GM18508 (cell line): ENCODE data around the gene NFYB.
"Not testable (repeated sequence)": the region's sequence is repeated elsewhere in the genome, so short reads cannot be mapped to it uniquely, and the experiment has no call there.

Source experiments
- ATAC-seq: cut with Tn5 transposase; IDR thresholded peaks from one replicate; pipeline ENCODE4 v1.9.1; 2021; ENCODE audit warnings: moderate number of reproducible peaks; ENCODE audit not compliant: insufficient read depth, unreplicated experiment

NFYB gene

GRCh38 chr12:104137902-104138796, at the start of gene NFYB:
Gene NFYB, minus strand, starts transcription at chr12:104138210. Its CDS starts 2,757 bp downstream, at chr12:104135453.
- peak; percentile 81 for ATAC-seq

GRCh38 chr12:104187446-104188155, 49.6 kb upstream of the NFYB start:
- no peak for ATAC-seq

- ATAC-seq = no peak
Measured at GRCh38 chr12:104183443-104183842, 45.4 kb upstream of the NFYB start.

GRCh38 chr12:104182621-104183378, 44.8 kb upstream of the NFYB start:
- no peak for ATAC-seq

GRCh38 chr12:104182144-104182543, 44.1 kb upstream of the NFYB start:
- no peak for ATAC-seq

GRCh38 chr12:104181313-104181712, 43.3 kb upstream of the NFYB start:
- no peak for ATAC-seq

- no peak for ATAC-seq
Measured at GRCh38 chr12:104180374-104180773, 42.4 kb upstream of the NFYB start.

GRCh38 chr12:104177663-104178501, 39.9 kb upstream of the NFYB start:
- ATAC-seq = no peak

- ATAC-seq = no peak
Measured at GRCh38 chr12:104177336-104177662, 39.3 kb upstream of the NFYB start.

GRCh38 chr12:104175726-104176247, 37.8 kb upstream of the NFYB start:
- ATAC-seq = no peak

GRCh38 chr12:104173804-104174203, 35.8 kb upstream of the NFYB start:
- ATAC-seq = not testable (repeated sequence)

GRCh38 chr12:104172570-104172947, 34.5 kb upstream of the NFYB start:
- ATAC-seq = no peak

GRCh38 chr12:104171785-104172569, 34.0 kb upstream of the NFYB start:
- no peak for ATAC-seq

GRCh38 chr12:104168596-104168995, 30.6 kb upstream of the NFYB start:
- no peak for ATAC-seq

- ATAC-seq = no peak
Measured at GRCh38 chr12:104167519-104168458, 29.8 kb upstream of the NFYB start.

GRCh38 chr12:104166465-104166864, 28.5 kb upstream of the NFYB start:
- ATAC-seq = no peak

GRCh38 chr12:104165801-104166200, 27.8 kb upstream of the NFYB start:
- no peak for ATAC-seq

- ATAC-seq = no peak
Measured at GRCh38 chr12:104164634-104165033, 26.6 kb upstream of the NFYB start.
